ENCODE results near the gene INO80B.
"Not testable (repeated sequence)": the region's sequence is repeated elsewhere in the genome, so short reads cannot be mapped to it uniquely, and the experiment has no call there.

DNA sequence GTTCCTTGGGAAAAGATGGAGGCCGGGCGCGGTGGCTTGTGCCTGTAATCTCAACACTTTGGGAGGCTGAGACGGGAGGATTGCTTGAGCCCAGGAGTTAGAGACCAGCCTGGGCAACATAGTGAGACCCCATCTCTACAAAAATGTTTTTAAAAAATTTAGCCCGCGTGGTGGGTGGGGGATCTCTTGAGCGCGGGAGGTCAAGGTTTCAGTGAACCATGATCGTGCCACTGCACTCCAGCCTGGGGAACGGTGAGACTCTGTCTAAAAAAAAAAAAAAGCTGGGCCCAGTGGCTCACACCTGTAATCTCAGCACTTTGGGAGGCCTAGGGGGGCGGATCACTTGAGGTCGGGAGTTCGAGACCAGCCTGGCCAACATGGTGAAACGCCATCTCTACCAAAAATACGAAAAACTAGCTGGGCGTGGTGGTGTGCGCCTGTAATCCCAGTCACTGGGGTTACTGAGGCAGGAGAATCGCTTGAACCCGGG lies 28.8 kb downstream of the INO80B start:
- TF ChIP-seq, protein P1, sequence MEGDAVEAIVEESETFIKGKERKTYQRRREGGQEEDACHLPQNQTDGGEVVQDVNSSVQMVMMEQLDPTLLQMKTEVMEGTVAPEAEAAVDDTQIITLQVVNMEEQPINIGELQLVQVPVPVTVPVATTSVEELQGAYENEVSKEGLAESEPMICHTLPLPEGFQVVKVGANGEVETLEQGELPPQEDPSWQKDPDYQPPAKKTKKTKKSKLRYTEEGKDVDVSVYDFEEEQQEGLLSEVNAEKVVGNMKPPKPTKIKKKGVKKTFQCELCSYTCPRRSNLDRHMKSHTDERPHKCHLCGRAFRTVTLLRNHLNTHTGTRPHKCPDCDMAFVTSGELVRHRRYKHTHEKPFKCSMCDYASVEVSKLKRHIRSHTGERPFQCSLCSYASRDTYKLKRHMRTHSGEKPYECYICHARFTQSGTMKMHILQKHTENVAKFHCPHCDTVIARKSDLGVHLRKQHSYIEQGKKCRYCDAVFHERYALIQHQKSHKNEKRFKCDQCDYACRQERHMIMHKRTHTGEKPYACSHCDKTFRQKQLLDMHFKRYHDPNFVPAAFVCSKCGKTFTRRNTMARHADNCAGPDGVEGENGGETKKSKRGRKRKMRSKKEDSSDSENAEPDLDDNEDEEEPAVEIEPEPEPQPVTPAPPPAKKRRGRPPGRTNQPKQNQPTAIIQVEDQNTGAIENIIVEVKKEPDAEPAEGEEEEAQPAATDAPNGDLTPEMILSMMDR (IDR thresholded peaks at IDR 0.05): not testable (repeated sequence)
- not testable (repeated sequence) for TF ChIP-seq POLR2A (IDR thresholded peaks at IDR 0.05)

All from uterus (tissue), 2 donors.